HG03460 (cell line): Measurements from ENCODE around the gene RRBP1.
A peak's percentile ranks its signal among the peaks of the same experiment; 100 is the strongest.

Experiments used
- ATAC-seq: cut with Tn5 transposase; IDR thresholded peaks from one replicate; pipeline ENCODE4 v1.9.1; 2021; ENCODE audit not compliant: unreplicated experiment

RRBP1 gene, protein sequence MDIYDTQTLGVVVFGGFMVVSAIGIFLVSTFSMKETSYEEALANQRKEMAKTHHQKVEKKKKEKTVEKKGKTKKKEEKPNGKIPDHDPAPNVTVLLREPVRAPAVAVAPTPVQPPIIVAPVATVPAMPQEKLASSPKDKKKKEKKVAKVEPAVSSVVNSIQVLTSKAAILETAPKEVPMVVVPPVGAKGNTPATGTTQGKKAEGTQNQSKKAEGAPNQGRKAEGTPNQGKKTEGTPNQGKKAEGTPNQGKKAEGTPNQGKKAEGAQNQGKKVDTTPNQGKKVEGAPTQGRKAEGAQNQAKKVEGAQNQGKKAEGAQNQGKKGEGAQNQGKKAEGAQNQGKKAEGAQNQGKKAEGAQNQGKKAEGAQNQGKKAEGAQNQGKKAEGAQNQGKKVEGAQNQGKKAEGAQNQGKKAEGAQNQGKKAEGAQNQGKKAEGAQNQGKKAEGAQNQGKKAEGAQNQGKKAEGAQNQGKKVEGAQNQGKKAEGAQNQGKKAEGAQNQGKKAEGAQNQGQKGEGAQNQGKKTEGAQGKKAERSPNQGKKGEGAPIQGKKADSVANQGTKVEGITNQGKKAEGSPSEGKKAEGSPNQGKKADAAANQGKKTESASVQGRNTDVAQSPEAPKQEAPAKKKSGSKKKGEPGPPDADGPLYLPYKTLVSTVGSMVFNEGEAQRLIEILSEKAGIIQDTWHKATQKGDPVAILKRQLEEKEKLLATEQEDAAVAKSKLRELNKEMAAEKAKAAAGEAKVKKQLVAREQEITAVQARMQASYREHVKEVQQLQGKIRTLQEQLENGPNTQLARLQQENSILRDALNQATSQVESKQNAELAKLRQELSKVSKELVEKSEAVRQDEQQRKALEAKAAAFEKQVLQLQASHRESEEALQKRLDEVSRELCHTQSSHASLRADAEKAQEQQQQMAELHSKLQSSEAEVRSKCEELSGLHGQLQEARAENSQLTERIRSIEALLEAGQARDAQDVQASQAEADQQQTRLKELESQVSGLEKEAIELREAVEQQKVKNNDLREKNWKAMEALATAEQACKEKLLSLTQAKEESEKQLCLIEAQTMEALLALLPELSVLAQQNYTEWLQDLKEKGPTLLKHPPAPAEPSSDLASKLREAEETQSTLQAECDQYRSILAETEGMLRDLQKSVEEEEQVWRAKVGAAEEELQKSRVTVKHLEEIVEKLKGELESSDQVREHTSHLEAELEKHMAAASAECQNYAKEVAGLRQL (N-terminal part only)

GRCh38 chr20:17682103-17682888 is at the start of gene RRBP1:
TSS of gene RRBP1 (minus strand) at chr20:17682242. CDS start at chr20:17660507, 21,735 bp downstream.
- ATAC-seq, result peak; percentile 85

- ATAC-seq, result no peak
Observed at GRCh38 chr20:17731233-17731632, 49.2 kb upstream of the RRBP1 start.

- no peak for ATAC-seq
Observed at GRCh38 chr20:17730071-17730470, 48.0 kb upstream of the RRBP1 start.

DNA sequence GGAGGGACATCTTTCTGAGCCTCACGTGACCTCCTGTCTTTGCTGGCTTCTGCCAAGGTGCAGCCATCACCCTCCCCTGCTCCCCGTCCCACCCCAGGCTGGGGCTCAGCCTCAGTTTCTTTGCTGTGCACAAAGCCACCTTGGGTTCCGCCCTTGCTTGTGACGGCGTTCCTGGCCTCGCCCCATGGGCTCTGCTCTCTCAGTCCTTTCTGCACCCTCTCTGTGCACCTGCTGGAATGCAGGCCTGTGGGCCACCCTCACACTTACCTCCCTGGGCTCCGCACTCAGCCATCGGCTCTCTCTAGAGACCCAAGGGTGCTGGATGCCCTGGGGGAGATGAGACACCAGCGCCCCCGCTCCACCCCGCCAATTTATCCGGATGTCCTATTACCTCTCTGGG is 46.0 kb upstream of the RRBP1 start:
- no peak for ATAC-seq

- ATAC-seq, result no peak
Observed at GRCh38 chr20:17727351-17727750, 45.3 kb upstream of the RRBP1 start.

DNA sequence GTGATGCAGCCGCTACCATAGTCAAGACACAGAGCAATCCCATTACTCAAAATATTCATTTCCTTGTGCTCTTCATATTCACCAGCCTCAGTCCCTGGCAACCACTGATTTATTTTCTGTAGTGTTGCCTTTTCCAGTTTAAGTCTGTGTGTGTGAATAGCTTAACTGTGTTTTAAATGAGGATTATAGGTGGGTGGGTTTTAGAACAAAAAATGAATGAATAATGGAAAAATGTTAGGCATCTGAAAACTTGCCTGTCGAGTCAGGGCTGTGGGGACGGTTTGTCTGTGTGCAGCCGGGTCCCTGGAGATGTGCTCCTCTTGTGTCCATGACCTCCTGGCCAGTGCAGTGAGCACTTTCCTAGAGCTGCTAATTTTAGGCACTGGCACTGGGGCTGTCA is 44.9 kb upstream of the RRBP1 start:
- no peak for ATAC-seq

- ATAC-seq, result no peak
Observed at GRCh38 chr20:17725094-17725835, 43.2 kb upstream of the RRBP1 start.

- no peak for ATAC-seq
Observed at GRCh38 chr20:17723301-17723691, 41.3 kb upstream of the RRBP1 start.

- no peak for ATAC-seq
Observed at GRCh38 chr20:17722493-17723300, 40.7 kb upstream of the RRBP1 start.

DNA sequence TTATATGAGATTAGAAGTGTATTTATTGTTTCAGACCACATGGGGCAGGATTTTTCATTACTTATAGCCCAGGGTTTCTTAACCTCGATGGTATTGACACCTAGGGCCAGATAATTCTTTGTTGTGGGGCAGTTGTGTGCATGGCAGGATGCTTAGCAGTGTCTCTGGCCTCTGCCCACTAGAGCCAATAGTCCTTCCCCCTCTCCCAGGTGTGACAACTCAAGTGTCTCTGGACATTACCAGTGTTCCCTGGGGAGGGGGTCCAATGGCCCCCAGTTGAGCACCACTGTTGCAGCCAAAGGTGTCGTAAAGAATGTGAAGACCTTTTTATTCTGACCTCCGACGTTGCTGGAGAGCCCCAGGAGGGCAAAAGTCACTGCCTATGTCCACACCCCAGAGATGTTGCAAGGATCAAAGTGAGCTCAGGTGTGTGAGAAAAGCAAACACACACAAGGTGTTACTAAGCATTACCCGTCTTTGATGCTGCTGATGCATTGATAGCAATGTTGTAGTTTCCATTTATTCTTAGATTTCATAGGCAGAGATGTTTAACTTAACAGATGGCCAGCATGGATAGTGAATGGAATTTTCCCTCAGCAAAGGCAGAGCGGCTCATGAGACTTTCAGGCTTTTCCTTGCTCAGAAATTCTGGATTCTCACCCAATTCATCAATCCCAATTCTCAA is 39.9 kb upstream of the RRBP1 start:
- ATAC-seq, result no peak

GRCh38 chr20:17720755-17721154 is 38.7 kb upstream of the RRBP1 start:
- no peak for ATAC-seq

- ATAC-seq, result no peak
Observed at GRCh38 chr20:17716331-17716730, 34.3 kb upstream of the RRBP1 start.

GRCh38 chr20:17715075-17715474 is 33.0 kb upstream of the RRBP1 start:
- no peak for ATAC-seq

GRCh38 chr20:17714597-17714996 is 32.6 kb upstream of the RRBP1 start:
- ATAC-seq, result no peak

GRCh38 chr20:17712708-17713107 is 30.7 kb upstream of the RRBP1 start:
- no peak for ATAC-seq

DNA sequence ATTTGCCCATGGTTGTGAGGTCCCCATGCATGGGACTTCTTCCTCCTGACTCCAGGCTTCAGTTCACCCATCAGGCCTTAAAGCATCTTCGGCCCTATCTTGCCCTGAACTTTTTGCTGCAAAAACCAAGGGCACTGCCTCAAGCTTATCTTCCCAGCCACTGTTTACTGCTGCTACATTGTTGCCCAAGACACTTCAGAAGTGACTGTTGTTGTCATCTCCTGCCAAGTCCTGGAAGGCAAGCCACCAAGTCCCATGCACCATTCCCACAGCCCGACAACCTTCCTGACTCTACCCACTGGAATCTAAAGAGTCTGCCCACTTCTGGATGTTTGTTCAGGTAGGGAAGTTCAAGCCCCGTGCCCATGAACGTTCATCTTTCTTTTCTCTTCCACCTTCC is 30.2 kb upstream of the RRBP1 start:
- no peak for ATAC-seq

- no peak for ATAC-seq
Observed at GRCh38 chr20:17711267-17711627, 29.2 kb upstream of the RRBP1 start.
